ENCODE measurements around the gene GABRB3.

The GABRB3 gene

DNA sequence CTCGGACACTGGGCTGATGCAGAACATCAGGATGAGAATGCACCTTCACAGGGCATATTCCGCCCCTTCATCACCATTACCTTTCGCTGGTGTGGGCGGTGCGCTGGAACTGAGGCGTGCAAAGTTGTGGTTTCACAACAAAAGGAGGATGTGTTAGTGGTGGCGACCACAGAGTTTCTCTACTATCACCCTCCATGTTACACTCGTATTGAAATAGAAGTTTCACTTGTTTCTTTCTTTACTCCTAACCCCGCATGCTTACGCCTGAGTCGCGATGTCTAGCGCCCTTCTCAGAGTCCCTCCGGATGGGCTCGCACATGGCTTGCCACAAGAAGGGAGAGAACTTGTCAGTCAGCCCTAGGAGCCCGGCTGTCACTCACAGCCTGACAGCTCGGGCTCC is 148.7 kb downstream of the GABRB3 start:
- DNase-seq, result no peak

DNA sequence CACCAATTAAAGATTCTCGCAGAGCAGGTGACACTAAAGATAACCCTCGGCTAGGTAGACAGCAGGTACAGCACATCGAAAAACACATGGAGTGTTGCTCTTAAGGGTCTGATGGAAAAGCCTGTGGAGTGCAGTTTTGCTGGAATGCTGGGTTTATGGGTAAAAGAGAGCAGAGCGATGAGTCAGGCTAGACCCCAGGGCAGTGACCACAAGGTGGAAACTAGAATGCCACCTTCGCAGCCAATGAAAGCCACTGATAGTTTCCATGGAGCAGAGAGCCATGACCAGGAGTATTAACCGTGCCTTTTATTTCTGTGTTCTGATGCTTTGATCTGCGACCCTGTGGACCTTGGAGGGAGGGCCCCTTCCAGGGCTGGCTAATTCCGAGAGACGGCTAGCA is 149.8 kb downstream of the GABRB3 start:
- DNase-seq, result no peak

DNA sequence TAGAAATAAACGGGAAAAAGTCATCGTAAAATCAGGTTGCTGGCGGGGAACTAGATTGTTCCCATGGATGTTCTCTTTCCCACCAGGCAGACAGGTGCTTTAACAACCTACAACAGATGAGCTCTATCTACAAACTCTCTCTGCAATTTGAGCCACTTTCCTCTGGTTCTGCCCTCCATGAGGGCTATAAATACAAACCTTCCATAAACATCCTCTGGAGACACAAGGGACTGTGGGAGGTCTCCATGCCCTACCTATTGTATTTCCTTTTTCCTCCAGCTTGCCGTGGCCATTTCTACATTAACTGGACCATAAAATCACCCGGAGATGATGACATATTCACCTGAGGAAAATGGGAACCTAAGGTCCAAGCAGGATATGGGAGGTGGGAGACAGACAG is 151.1 kb downstream of the GABRB3 start:
- no peak for DNase-seq

DNA sequence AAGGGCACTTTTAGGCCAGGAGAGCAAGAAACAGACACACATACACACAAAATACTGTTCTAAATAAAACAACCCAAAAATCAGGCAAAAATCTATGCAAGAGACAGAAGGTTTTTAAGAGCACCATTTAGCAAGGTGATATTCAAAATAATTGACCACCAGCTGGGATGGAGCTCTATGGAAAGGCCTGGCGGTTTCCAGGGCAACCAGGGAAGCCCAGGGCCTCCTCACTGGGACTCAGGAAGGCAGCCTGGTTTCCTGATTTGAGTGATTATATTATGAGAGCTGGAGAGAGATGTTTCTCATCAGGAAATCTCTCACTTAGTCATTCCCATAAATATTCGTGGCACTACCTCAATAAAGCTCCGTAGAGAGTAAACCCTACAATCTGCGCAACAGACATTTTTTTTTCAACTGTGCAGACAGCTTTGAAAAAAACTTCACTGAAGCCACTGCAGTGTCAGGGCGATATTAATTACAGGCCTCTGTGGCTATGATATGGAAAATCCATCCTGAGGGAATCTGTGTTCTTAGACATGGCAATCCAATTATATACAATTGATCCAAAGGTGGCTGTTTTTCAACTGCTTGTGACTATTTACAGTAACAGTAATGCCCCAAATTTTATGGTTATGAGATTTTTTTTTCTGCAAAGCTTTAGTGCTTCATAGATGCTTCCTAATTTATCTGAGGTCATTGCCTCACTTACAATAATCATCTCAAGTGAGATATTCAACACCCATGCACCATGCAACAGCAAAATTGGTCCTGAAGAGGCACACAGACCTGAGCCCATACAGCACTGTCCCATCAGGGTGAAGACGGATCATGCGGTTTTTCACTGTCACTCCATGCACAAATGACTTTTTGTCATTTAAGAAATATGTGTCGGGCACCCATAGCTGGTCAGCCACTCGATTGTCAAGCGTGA is 152.1 kb downstream of the GABRB3 start:
- no peak for DNase-seq

DNA sequence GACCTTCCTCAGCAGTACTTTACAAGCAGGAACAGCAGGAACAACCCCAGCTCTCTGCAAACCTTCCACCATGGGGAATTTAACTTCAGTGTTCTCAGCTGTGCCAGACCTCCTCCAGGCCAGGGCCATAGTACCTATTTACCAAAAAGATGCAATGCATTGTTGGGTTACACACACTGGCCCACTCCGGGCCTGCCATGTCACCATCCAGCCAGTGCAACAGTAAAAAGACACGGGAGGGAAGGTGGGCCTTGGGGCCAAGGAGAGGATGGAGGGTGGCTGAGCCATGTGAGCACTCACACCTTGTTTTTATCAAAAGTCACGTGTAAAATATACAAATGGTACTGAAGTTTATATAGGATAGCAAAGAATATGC is 157.0 kb downstream of the GABRB3 start:
- no peak for DNase-seq

DNA sequence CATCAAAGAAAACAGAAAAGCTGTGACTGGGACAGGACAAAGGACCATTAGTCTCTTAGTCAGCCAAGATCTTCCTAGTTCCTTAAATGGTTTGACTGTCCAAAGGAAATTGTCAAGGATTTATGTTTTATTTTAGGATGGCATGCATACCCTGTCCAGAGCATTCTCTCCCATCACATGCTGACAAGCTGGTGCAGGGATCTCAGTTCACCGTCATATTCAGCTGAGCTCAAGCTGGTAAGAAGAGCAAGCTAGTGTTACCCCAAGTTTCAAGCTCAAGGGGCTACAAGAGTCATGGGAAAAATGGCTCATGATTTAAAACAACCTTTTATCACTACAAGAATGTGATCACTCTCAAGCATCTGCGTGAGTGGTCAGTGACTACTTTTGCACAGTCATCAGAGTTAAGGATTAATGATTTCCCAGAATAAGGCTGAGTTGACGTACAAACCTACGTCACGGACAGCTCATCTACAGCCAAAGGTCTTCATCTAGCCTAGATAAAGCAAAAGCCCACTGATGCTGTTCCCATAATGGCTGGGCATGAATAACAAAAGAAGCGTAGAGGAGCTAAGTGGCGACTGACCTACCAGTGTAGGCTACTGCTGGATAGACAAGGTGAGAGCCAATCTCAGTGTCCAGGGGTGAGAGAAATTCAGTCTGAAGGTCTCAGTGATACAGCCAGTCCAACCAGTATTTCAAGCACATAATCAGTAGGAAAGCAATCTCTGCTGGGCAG is 157.5 kb downstream of the GABRB3 start:
- DNase-seq, result no peak

DNA sequence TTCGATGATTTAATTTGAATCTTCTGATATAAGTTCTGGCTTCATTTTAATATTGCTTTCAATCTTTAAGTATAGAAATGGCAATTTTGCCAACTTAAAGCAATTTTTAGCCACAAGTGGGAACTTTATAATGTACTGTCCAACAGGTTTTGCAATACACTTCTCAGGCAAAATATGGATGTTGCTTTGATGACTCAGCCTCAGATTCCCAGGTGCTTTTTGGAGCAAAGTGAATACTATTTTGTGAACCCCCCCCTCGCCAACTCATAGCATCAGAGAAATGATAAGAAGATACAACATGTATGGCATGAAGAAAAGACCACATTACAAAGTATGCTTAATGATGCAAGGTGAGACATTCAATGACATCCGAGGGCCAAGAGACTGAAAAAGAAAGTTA is 158.1 kb downstream of the GABRB3 start:
- DNase-seq, result no peak

DNA sequence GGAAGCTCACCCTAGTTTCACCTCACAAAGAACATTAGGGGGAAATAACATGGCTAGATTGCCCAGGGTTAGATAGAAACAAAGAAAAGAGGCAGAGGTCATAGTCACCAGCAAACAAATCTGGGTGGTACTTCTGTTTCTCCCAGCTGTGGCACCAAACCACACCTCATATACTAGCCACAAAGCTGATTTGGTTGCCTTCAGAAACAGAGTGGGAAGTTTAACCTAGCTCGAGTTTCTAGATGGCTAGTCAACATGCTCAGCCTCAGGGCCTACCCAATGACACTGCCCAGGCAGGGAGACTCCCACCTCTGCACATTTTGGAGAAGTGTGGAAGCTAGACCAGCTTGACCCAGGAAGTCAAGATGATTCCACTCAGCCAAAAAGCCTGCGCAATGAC is 174.2 kb downstream of the GABRB3 start:
- no peak for DNase-seq

DNA sequence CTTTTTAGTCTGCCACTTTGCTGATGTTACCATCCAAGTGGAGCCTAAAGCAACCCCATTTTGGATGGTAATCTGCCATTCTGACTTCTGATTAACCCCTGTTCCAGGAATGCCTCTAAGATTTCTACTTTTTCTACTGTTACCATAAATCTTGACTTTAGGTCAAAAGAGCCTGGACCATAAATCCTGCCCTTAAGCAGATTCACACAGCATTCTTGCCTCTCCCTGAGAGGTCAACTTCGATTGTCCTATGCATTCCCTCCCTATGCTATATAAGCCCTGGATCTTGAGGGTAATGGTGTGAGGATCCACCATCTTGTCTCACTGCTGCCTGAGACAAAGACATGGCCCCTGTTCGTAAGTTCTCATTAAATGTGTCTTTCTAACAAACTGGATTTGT is 177.3 kb downstream of the GABRB3 start:
- DNase-seq, result no peak

DNA sequence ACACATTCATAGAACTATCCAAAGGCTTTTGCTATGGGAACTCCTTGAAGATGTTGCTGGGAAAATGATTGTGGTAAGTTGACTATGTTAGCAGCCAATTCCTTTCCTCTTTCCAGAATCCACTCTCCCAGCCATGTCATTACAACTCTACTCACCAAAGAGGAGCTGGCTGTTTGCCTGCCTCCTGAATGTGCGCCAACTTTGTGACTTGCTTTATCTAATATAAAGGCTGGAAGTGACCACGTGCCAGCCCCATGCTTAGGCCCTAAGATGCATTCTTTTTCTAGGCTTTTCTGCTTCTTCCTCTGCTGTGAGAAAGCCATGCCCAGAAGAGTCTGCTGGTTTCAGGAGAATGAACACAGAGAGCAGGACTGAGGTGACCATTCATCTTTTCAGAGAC is 182.2 kb downstream of the GABRB3 start:
- no peak for DNase-seq

DNA sequence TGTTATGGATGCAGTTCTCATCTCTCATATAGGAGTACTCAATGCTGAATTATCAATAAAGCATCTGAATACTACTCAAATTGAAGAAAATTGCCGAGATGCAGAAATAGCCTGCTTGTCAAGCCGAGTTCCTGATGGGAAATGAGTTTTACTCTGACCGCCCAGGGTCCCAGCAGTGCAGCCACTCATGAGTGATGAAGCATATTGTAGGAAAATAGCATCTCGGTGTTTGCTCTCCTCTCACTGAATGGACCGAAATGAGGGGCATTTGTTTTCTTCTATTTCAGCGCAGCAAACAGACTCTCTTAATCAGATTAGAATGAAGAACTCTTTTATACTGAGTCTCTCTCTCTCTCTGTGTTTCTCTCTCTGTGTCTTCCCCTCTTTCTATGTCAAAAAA is 190.0 kb downstream of the GABRB3 start:
- DNase-seq, result no peak

DNA sequence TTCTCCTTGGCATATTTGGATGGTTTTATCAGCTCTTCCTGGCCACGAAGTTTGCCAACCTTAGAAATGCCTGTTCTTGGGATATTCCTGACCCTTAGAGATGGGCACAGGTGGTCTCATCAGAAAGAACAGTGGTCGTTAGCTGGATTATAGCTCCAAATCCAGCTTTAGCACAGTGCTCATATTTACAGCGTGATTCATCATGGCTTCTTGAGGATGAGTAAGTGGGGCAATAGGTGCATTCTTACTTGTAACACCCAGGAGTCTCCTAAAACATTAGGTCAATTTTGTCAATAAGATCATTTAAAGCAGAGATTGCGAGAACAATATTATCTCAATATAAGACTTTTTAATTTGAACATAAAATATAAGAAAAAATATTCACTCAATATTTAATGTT is 191.9 kb downstream of the GABRB3 start:
- DNase-seq, result no peak

DNA sequence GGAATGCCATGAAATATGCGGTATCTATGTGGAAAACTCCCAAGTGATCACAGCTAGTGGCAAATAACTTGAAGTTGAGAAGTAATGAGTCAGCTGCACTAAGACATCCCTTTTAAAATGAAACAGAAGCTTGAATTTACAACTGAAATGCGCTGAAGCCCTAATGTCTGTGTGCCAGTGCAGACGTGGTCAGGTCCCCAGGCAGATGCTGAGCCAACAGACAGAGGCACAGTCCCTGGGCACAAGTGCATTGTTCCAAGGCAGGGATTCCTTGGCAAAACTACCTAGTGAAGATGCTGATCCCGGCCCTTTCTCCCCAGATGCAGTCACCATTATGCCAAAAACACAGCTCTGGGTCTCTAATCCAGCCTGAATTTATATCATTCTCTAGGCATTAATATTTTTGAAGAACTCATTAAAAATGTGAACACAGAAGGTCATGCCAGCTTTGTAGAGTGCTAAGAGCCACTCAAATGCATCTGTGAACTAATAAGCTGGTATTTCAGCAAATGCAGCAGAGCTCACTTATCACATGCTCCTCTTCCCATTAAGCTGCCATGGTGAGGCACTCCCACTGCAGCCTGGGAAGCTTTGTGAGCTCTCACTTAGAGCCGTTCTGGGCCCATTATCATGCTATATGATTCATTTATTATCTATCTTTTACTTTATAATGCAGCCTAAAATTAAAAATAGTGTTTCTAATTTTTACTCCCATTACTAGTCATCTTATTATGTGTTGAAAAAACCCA is 200.1 kb downstream of the GABRB3 start:
- DNase-seq, result no peak

DNA sequence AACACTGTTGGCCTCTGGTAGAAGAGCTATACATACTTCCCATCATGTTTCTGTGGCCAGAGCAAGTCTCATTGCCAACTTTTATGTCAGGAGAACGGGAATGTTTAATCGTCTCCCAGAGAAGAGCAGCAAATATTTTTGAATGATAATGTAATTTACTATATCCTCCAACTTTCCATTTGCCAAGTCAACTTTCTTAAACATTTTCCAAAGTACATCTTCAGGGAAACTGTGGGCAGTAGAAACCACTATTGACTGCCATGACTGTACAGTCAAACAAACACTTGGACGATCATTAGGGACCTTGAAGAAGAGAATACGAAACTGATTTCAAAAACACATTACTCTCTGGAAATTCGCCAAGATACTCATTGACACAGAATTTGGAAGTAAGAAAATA is 201.5 kb downstream of the GABRB3 start:
- DNase-seq, result no peak

DNA sequence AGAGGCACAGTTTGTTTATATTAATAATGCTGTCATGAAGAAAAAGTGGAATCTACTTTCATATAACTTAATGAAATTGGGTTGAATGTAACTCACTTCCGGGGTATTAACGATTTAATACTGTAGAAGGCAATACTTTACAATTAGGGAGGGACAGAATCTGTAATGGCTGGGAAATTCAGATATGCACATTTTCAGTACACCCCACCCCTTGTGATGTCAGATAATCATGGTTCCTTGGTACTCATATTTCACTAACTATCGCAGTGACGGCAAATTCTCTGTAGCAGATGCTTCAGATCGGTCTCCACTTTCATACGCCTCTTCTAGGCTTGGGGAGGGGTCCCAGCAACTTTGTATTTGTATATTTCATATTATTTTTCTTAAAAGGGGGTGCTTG is 207.3 kb downstream of the GABRB3 start:
- no peak for DNase-seq

DNA sequence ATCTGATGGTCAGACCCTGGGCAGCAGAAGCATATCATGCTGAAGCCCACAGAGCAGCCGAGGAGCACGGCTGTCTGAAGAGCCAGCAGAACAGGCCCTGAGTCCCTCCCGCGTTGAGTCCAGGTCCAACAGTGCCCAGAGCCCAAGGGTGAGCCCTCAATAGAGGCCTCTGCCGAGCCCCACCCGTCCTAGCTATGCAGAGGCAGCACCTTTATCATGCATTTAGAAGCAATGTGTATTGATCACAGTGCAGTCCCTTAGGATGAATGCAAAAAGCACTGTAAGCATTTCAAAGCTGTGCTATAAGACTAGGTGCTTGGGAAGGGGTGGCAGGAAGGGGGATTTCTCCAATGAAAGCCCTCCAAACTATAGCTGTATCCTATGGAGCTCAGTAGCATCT is 208.5 kb downstream of the GABRB3 start:
- DNase-seq, result no peak

DNA sequence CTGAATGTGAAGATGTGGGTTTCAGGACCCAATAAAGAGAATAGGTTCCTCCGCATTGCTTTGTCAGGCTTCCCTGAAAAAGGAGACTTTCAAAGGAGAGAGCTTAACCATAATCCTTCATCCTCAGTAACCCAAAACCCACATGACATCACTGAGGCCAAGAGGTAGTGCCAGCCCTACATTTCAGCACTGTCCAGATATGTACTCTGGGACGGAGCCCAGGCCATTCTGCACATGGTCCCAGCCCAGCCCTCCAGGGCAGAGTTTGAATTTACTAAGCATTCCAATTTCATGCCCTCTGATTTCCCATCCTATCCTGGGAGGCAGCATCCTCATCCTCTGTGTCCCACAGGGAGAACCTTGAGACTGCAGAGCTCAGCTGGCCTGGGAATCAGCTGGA is 210.5 kb downstream of the GABRB3 start:
- no peak for DNase-seq

DNA sequence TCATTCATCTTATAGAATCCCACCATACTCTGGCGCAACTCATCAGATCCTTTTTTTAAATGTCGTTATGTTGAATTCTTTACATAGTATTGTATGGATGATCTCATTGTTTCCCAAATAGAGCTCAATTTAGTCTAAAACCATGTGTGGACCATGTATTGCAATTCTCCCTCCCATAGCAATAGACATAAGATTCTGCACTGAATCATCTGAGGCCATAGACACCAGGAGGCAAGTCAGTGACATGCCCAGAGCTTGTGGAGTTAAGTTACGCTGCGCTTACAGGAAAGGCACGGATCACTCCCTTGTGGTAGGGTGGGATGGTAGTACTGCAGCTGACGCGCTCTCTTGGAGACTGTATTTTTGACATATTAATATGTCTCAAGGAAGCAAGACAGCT is 211.0 kb downstream of the GABRB3 start:
- DNase-seq, result no peak

DNA sequence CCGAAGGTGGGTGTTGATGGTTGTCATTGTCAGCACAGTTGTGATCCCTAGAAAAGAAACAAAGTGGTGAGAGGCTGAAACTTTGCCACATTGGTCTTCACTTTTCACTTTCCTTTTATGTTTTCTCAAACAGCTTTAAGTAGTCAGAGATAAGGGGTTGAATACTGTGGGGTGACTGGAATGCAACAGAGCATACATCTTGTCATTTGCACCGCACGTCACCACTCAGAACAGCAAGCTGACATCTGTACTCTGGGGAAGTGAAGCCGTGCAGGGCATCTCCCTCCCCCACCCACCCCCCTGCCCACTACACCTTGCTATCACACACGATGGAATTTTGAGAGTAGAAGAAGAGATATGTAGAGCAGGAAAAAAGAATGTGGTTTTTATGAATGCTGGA is 211.7 kb downstream of the GABRB3 start:
- no peak for DNase-seq

DNA sequence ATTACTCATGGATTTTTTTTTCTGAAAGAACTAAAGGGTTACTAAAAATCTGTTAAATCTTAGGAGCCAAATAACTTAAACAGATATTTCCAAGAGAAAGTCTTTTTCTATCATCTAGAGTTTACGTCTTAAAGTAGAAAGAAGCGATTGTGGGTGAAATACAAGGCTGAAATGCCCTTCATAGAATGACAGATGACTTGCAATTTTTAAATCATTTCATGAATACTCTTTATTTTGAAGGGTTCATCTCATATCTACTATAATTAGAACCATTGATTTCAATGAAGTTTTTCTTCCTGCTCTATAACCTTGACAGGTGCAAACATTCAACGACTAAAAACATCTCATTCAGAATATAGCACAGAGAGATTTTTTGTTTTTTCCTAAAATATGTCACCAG is 217.0 kb downstream of the GABRB3 start:
- DNase-seq, result no peak

DNA sequence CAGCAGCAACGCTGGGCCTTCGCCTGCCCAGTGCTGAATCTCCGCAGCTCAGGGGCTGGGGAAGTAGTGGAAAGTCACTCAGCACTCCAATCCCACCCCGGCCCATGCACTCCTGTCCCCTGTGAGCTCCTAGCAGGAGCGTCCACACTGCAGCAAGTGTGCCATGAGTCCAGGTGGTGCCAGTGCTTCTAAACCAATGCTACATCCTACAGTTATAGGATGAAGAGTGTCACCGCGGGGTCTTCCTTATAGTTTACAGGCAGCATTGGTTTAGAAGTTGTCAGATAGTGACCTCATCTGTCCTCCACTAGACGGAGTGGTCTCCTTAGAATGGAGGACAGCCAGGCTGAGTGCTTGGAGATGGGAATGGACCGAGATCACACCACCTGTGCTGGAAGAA is 221.4 kb downstream of the GABRB3 start:
- DNase-seq, result no peak

DNA sequence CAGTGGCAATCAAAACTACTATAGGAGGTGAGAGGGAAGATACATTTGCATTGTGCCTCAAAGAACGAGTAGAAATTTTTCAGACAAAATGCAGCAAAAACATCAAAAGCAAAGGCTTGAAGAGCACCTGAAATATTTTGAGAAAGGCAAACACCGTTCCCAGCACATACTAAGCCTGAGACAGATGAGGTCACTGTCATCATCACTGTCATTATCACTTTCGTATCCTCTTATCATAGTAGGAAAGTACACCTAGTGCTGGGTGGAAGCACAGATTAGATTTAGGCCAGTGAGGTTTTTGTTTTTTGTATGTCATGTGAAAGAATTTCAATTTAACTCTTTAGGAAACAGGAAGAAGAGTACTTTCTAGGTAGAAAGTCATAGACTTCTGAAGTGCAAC is 222.0 kb downstream of the GABRB3 start:
- DNase-seq, result no peak

DNA sequence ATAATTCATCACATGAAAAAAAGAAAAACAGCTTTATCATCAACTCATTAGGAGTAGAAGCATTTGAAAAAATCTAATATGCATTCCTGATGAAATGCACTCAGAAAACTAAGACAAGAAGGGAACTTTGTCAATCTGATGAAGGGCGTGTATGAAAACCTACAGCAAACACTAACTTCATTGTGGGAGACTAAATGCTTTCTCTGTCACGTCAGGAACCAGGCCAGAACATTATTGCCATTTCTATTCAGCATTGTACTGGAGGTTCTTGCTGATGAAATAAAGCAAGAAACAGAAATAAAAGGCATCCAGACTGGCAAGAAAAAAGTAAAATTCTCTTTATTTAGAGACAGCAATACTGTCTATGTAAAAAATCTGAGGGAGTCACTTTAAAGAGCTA is 235.2 kb downstream of the GABRB3 start:
- no peak for DNase-seq

DNA sequence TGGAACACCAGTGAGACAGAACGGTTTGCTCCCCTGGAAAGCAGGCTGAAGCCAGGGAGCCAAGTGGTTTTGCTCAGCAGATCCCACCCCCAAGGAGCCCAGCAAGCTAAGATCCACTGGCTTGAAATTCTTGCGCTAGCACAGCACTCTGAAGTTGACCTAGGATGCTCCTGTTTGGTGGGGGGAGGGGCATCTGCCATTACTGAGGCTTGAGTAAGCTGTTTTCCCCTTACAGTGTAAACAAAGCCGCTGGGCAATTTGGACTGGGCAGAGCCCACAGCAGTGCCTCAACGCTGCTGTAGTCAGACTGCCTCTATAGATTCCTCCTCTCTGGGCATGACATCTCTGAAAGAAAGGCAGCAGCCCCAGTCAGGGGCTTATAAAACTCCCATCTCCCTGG is 241.4 kb downstream of the GABRB3 start:
- DNase-seq, result no peak

All from activated CD8-positive, alpha-beta memory T cell treated with anti-CD3 and anti-CD28 coated beads, Interleukin-2, amount 50 U/mL, for 48 hours (primary cell).